ENCODE measurements around the gene KMT2D.

The KMT2D gene

GRCh38 chr12:49033611-49034285 lies 26.8 kb downstream of the KMT2D start:
- no peak for DNase-seq

GRCh38 chr12:49032679-49033447 lies 27.7 kb downstream of the KMT2D start:
- DNase-seq: no peak

DNA sequence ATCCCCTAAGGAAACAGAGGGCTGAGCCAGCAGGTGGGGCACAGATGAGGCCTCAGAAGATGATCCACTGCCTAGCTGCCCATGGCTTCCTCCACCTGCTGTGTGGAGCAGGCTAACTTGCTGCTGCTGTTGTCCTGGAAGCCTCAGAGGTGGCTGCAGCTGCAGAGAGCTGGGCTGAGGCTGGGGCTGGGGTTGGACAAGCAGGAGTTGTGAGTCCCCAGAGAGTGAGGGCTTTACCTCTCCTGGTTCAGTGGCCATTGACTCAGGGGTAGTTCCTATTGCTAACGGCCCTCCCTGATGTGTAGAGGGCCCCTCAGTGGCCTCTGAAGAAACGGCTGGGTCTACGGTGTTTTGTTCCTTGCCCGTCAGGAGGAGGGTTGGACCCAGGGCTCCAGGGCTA lies 28.3 kb downstream of the KMT2D start:
- DNase-seq: no peak

DNA sequence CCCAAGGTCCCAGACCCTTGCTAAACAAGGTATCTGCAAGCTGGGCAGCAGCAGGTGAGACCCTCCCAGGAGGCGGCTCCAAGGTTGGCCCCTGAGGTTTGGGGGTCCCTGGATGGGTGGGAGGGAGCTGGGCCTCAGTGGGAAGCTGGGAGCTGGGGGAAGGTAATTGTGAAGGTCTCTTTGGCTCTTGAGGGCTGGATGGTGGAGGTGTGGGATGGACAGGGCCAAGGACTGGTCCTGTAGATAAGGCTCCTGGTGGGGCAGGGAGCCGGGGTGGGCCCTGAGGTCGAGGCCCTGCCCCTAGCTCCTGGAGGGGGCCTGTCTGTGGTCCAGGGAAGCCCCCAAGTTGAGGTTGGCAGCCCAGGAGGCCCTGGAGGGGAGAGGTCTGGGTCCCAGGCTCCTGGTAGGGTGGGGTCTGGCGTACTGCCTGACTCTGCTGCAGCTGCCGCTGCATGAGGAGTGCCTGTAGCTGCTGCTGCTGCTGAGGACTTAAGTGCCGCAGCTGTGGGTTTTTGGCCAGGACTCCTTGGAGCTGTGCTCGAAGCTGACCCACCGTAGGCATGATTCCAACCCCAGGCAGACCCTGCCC lies 28.9 kb downstream of the KMT2D start:
- no peak for DNase-seq

DNA sequence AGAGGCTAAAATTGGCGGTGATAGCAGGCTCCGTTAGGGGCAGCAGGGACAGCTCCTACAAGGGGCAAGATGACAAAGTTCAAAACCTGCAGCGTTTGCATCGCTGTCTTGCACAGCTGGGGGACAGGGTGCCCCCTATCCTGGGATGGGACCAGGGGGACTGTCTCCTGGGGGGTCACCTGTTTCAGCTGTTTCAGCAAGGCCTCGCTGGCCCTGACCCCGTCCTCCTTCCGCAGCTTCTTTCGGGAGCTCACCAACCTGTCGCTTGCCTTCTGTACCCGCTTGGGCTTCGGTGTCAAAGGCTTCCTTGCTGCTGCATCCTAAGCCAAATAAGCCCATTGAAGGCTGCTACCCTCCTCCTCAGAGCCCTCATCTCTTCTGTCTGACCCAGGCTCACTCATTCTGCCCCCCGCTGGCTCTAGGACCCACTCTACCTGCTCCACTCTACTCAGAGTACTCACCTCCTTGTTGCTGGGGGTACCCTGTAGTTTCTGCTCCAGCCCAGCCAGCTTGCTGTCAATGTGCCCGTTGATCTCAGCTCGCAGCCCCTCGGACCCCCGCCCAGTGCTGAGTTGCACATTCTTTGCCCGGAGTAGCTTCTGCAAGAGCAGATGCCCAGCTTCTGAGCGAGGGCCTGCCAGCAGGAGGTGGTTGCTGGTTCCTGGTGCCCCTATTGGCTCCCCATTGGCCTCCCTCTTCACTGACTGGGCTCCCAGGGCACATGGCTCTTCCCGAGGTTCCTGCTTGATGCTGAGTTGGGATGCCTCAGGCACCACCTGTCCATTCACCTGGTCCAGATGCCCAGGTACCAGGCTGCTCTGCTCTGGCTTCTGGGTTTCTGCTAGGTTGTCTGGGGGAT lies 29.7 kb downstream of the KMT2D start:
- DNase-seq: no peak

DNA sequence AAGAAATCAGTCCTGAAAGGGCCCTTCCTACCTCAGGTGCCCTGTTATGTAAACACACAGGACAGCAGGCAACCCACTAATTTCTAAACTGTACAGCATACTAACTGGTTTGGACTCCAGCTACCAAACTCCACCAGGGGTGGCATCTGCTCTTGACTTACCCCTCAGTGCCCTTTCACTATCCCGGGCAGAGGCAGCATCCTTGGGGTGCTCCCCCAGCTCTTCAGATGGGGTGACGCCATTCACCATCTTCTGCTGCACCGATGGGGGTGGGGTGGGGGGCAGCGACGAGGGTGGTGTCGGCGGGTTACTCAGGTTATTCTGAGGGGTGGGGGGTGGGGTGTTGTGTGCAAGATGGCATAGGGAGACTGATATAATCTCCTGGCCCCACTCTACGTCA lies 30.5 kb downstream of the KMT2D start:
- DNase-seq: no peak

- DNase-seq: no peak
Observed at GRCh38 chr12:49028666-49029275, 31.8 kb downstream of the KMT2D start.

- no peak for DNase-seq
Observed at GRCh38 chr12:49027846-49028555, 32.6 kb downstream of the KMT2D start.

DNA sequence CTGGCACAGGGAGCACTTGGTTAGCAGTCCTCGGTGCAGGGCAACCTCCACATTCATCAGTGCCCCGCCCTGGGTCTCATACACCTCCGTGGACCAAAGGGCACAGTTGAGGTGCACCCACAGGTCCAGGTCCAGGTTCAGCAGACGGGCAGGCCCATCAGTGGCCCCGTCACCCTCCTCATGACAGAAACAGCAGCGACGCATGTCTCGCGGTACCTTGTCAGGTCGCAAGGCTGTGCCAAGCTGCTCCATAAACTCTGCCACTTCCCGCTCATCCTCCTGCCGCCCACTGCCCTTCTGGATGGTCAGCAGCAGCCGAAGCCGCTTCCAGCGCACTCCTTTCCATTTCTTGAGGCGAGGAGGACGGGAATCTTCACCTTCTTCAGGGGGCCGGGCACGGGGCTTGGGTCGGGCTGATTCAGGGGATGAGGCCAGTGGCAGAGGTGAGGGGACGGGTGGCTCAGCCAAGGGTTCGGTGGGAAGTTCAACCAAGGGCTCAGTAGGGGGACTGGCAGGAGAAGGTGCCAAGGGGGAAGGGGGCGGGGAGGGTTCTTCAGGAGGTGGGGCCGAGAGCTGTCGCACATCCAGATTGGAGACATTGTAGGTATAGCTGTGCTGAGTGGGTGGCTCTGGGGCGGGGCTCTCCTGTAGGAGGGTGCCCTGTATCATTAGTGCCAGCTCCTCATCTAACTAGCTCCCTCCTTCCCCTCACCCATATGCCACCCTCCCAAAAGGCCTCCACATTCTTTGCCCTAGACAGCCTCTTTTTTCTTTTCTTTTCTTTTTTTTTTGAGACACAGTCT lies 33.7 kb downstream of the KMT2D start:
- DNase-seq: no peak

DNA sequence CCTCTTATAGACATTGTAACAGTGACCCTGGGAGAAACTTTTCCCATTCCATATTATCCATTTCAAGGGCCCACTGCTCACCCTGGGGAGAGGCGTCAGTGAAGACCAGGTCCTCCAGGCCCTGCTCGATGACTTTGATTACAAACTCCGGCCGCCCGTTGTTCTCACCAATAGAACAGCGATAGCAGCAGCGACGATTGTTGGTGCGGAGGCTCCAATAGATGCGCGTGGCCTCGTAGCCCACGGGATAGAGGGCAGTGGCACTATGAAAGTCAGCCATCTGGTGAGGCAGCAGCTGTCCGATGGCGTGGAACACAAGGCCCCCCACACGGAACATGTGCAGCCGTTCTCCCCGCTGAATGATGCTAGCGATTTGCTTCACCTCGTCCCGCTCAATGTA lies 34.5 kb downstream of the KMT2D start:
- DNase-seq: no peak

GRCh38 chr12:49025463-49025862 lies 35.1 kb downstream of the KMT2D start:
- no peak for DNase-seq

- DNase-seq: no peak
Observed at GRCh38 chr12:49024543-49024942, 36.1 kb downstream of the KMT2D start.

GRCh38 chr12:49023812-49024211 lies 36.8 kb downstream of the KMT2D start:
- DNase-seq: no peak

GRCh38 chr12:49022558-49023178 lies 37.9 kb downstream of the KMT2D start:
- no peak for DNase-seq

GRCh38 chr12:49021292-49021915 lies 39.2 kb downstream of the KMT2D start:
- DNase-seq: no peak

DNA sequence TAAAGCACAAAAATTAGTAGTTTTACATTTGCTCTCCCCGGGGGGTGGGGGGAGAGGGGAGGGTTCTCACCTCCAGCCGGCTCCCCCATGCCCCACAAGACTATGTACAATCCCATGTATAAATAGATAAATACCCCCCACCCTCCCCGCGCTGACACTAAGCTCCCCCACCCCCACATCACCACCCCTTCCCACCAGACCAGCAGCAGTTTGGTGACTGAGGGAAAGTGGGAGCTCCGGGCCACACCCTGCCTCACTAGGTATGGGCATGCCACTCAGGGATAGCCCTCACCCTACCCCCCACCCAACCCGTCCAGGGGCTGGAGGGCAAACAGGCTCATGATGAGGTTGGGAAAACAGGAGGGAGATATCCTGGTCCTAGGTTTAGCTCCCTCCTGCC lies 40.2 kb downstream of the KMT2D start:
- no peak for DNase-seq

- DNase-seq: peak; percentile 22 to 64
Observed at GRCh38 chr12:49019443-49020324, 40.9 kb downstream of the KMT2D start.

DNA sequence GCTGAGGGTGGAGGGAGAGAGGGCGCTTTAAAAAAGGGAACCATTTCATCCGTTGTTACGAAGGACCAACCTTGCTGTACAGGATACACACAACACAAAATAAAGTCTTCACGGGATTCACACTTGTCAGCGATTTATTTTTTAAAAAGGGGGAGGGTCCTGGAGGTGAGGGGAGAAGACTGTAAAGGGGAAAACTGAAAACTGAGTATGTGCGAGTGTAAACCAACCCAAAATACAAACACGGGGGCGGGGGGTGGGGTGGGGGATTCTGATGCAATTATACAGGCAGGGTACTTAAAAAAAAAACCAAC lies 41.5 kb downstream of the KMT2D start:
- no peak for DNase-seq
